Retinal pigment epithelial cell (primary cell): ENCODE data around the gene DBNL.

ENCODE experiments used
- DNase-seq: peaks from one replicate; pipeline ENCODE4 v3.0.0-alpha.2; 2010; ENCODE audit warnings: low read depth
- H3K4me3 ChIP-seq: 2 replicates; pipeline ENCODE4 v1.5.1; 2011; ENCODE audit warnings: mild to moderate bottlenecking, low read length, control low read depth, moderate library complexity
- TF ChIP-seq, protein P1 (sequence below): conservative IDR thresholded peaks from 2 replicates; pipeline ENCODE4 v1.5.1; 2011; ENCODE audit warnings: low read depth, low read length, control low read depth, inconsistent platforms

Gene DBNL

DNA sequence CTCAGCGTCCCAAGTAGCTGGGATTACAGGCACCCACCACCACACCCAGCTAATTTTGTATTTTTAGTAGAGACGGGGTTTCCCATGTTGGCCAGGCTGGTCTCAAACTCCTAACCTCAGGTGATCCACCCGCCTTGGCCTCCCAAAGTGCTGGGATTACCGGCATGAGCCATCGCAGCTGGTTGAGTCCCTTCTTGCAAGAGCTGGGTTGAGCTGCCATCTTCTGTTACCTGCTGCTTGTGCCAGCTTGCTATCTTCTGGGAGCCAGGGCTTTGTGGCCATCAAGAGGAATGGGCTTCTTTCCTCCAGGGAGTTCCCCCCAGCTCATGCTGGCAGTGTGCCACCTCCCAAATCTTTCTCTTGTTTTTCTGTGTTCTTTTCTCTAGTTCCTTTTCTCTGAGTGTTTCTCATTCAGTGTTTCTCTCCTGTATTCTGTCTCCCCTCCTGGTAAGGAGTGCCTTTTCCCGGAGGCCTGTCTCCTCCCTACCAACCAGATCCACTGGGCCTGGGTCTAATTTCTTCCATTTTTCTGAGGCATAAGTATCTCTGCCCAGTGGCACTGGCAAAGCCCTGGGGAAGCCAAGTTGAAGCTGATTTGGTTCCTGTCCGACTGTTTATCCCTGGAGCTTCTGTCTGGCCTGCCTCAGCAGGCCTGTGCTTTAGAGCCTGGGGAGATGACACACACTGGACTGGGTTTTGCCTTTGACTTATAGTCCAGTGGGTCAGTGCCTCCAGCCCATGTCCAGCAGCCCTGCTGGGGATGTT, 3.7 kb downstream of the DBNL start:
- H3K4me3 ChIP-seq: no peak overlapping the region
- TF ChIP-seq, protein P1, sequence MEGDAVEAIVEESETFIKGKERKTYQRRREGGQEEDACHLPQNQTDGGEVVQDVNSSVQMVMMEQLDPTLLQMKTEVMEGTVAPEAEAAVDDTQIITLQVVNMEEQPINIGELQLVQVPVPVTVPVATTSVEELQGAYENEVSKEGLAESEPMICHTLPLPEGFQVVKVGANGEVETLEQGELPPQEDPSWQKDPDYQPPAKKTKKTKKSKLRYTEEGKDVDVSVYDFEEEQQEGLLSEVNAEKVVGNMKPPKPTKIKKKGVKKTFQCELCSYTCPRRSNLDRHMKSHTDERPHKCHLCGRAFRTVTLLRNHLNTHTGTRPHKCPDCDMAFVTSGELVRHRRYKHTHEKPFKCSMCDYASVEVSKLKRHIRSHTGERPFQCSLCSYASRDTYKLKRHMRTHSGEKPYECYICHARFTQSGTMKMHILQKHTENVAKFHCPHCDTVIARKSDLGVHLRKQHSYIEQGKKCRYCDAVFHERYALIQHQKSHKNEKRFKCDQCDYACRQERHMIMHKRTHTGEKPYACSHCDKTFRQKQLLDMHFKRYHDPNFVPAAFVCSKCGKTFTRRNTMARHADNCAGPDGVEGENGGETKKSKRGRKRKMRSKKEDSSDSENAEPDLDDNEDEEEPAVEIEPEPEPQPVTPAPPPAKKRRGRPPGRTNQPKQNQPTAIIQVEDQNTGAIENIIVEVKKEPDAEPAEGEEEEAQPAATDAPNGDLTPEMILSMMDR: no peak
- DNase-seq: no peak

DNA sequence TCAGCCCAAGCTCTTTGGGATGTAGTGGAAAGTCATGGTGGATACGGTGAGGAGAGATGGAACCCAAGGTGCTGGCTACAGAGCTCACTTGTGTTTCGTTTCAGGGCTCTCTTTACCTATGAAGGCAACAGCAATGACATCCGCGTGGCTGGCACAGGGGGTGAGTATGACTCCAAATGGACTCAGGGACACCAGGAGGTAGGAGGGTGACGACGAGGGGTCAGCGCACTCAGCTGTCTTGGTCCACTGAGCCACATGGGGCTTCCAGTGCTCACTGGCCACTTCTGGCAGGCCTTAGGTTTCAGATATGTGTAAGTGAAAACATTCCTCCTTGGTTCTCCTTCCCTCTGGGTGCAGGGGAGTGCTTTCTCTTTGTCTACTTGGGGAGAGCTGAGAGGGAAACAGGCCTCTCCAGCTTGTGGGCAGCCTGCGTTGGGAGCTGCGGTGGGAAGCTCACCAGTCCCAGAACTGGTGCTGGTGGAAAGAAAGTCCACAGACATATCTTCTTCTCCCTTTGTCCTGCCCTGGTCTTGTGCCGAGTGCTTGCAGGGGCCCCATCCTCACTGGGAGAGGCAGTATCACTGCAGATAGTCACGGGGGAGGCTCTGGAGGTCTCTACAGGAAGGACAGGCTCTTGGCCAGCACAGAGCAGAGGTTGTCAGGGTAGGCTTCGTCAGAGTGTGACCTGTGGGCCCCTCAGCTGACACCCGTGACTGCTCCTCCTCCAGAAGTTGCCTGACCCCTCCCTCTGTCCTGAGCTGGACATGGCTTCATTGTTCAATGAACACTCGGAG, 5.8 kb downstream of the DBNL start:
- DNase-seq: no peak
- H3K4me3 ChIP-seq: no peak overlapping the region
- TF ChIP-seq, protein P1: no peak

GRCh38 chr7:44050915-44051560, 6.5 kb downstream of the DBNL start:
- H3K4me3 ChIP-seq: no peak overlapping the region
- no peak for DNase-seq
- TF ChIP-seq, protein P1: no peak

- H3K4me3 ChIP-seq: no peak overlapping the region
- TF ChIP-seq, protein P1: no peak
- DNase-seq: no peak
Measured at GRCh38 chr7:44051611-44052220, 7.2 kb downstream of the DBNL start.

- DNase-seq: no peak
- no peak overlapping the region for H3K4me3 ChIP-seq
- TF ChIP-seq, protein P1: no peak
Measured at GRCh38 chr7:44052771-44053365, 8.4 kb downstream of the DBNL start.

DNA sequence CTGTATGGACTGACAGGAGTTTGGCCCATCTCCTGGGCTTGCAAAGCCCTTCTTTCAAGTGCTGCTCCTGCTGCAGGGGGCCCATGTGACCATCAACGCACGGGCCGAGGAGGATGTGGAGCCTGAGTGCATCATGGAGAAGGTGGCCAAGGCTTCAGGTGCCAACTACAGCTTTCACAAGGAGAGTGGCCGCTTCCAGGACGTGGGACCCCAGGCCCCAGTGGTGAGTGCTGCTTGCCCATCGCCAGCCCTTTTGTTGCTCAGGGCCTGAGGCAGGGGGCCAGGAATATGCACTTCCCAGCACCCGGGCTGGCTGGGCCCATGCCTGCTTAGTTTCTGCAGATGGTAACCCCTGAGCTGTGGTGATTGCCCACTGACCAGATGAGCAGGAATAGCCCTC, 12.2 kb downstream of the DBNL start:
- no peak for DNase-seq
- TF ChIP-seq, protein P1: no peak
- no peak overlapping the region for H3K4me3 ChIP-seq
